Measurements from ENCODE around the gene TTC7B. TPM values are rescaled to one million over a fixed set of nuclear protein-coding genes. Genes with fewer than 3 reads are reported as not detected.

The TTC7B gene
- total RNA-seq, 1 experiment from 2014 or later = under 0.01 TPM

GRCh38 chr14:90660865-90661570 lies 155.2 kb downstream of the TTC7B start:
- H2AFZ ChIP-seq (ENCODE audit: low read length) = no peak overlapping the region
- H3K9me3 ChIP-seq (ENCODE audit: low read length) = no peaks in the 10 kb centered on the region
- H3K4me2 ChIP-seq (ENCODE audit: low read depth, low read length, poor library complexity, severe bottlenecking) = no peak overlapping the region
- H3K36me3 ChIP-seq (ENCODE audit: insufficient read depth, low read length) = no peaks in the 10 kb centered on the region
- no peak overlapping the region for H3K4me3 ChIP-seq (ENCODE audit: low read length)
- H3K27ac ChIP-seq (ENCODE audit: low read length) = no peak overlapping the region
- no peaks in the 10 kb centered on the region for H4K20me1 ChIP-seq (ENCODE audit: insufficient read depth, low read depth, low read length)
- H3K4me1 ChIP-seq (ENCODE audit: low read length) = no peaks in the 10 kb centered on the region
- no peaks in the 10 kb centered on the region for H3K79me2 ChIP-seq (ENCODE audit: low read length)
- H3K27me3 ChIP-seq (ENCODE audit: low read length) = no peaks in the 10 kb centered on the region
- H3K9ac ChIP-seq (ENCODE audit: low read length) = no peak overlapping the region
- H3K9me2 ChIP-seq (replicated peaks; ENCODE audit: insufficient read depth, low read length) = no peaks in the 10 kb centered on the region
- no peak for DNase-seq

GRCh38 chr14:90659156-90659555 lies 157.1 kb downstream of the TTC7B start:
- no peak overlapping the region for H3K4me2 ChIP-seq (ENCODE audit: low read depth, low read length, poor library complexity, severe bottlenecking)
- H3K36me3 ChIP-seq (ENCODE audit: insufficient read depth, low read length) = no peaks in the 10 kb centered on the region
- H3K9me2 ChIP-seq (replicated peaks; ENCODE audit: insufficient read depth, low read length) = no peaks in the 10 kb centered on the region
- no peak overlapping the region for H3K27ac ChIP-seq (ENCODE audit: low read length)
- H3K4me3 ChIP-seq (ENCODE audit: low read length) = no peak overlapping the region
- no peaks in the 10 kb centered on the region for H3K79me2 ChIP-seq (ENCODE audit: low read length)
- no peak overlapping the region for H2AFZ ChIP-seq (ENCODE audit: low read length)
- no peaks in the 10 kb centered on the region for H3K27me3 ChIP-seq (ENCODE audit: low read length)
- no peaks in the 10 kb centered on the region for H3K4me1 ChIP-seq (ENCODE audit: low read length)
- no peaks in the 10 kb centered on the region for H4K20me1 ChIP-seq (ENCODE audit: insufficient read depth, low read depth, low read length)
- no peaks in the 10 kb centered on the region for H3K9me3 ChIP-seq (ENCODE audit: low read length)
- H3K9ac ChIP-seq (ENCODE audit: low read length) = no peak overlapping the region
- no peak for DNase-seq

GRCh38 chr14:90658541-90658967 lies 157.7 kb downstream of the TTC7B start:
- no peak overlapping the region for H3K4me2 ChIP-seq (ENCODE audit: low read depth, low read length, poor library complexity, severe bottlenecking)
- H3K27ac ChIP-seq (ENCODE audit: low read length) = no peak overlapping the region
- H3K9me2 ChIP-seq (replicated peaks; ENCODE audit: insufficient read depth, low read length) = no peaks in the 10 kb centered on the region
- H3K9ac ChIP-seq (ENCODE audit: low read length) = no peak overlapping the region
- no peaks in the 10 kb centered on the region for H3K9me3 ChIP-seq (ENCODE audit: low read length)
- H3K27me3 ChIP-seq (ENCODE audit: low read length) = no peaks in the 10 kb centered on the region
- no peak overlapping the region for H3K4me3 ChIP-seq (ENCODE audit: low read length)
- DNase-seq = no peak
- no peaks in the 10 kb centered on the region for H4K20me1 ChIP-seq (ENCODE audit: insufficient read depth, low read depth, low read length)
- no peaks in the 10 kb centered on the region for H3K79me2 ChIP-seq (ENCODE audit: low read length)
- H3K36me3 ChIP-seq (ENCODE audit: insufficient read depth, low read length) = no peaks in the 10 kb centered on the region
- no peaks in the 10 kb centered on the region for H3K4me1 ChIP-seq (ENCODE audit: low read length)
- H2AFZ ChIP-seq (ENCODE audit: low read length) = no peak overlapping the region

GRCh38 chr14:90656973-90657372 lies 159.3 kb downstream of the TTC7B start:
- H3K36me3 ChIP-seq (ENCODE audit: insufficient read depth, low read length) = no peaks in the 10 kb centered on the region
- no peaks in the 10 kb centered on the region for H3K79me2 ChIP-seq (ENCODE audit: low read length)
- no peak for DNase-seq
- H3K27ac ChIP-seq (ENCODE audit: low read length) = no peak overlapping the region
- no peaks in the 10 kb centered on the region for H3K9me2 ChIP-seq (replicated peaks; ENCODE audit: insufficient read depth, low read length)
- no peaks in the 10 kb centered on the region for H3K9me3 ChIP-seq (ENCODE audit: low read length)
- no peaks in the 10 kb centered on the region for H3K27me3 ChIP-seq (ENCODE audit: low read length)
- no peaks in the 10 kb centered on the region for H3K4me1 ChIP-seq (ENCODE audit: low read length)
- H3K4me2 ChIP-seq (ENCODE audit: low read depth, low read length, poor library complexity, severe bottlenecking) = no peak overlapping the region
- H3K9ac ChIP-seq (ENCODE audit: low read length) = no peak overlapping the region
- H4K20me1 ChIP-seq (ENCODE audit: insufficient read depth, low read depth, low read length) = no peaks in the 10 kb centered on the region
- H2AFZ ChIP-seq (ENCODE audit: low read length) = no peak overlapping the region
- H3K4me3 ChIP-seq (ENCODE audit: low read length) = no peak overlapping the region

GRCh38 chr14:90655829-90656228 lies 160.4 kb downstream of the TTC7B start:
- Histone ChIP-seq H3K27ac (ENCODE audit: low read length) (no peak overlapping the region), H3K36me3 (ENCODE audit: insufficient read depth, low read length) (no peaks in the 10 kb centered on the region), H3K27me3 (ENCODE audit: low read length) (no peaks in the 10 kb centered on the region), H3K9me3 (ENCODE audit: low read length) (no peaks in the 10 kb centered on the region), H3K79me2 (ENCODE audit: low read length) (no peaks in the 10 kb centered on the region), H3K4me3 (ENCODE audit: low read length) (no peak overlapping the region), H4K20me1 (ENCODE audit: insufficient read depth, low read depth, low read length) (no peaks in the 10 kb centered on the region), H3K4me1 (ENCODE audit: low read length) (no peaks in the 10 kb centered on the region), H2AFZ (ENCODE audit: low read length) (no peak overlapping the region), H3K4me2 (ENCODE audit: low read depth, low read length, poor library complexity, severe bottlenecking) (no peak overlapping the region), H3K9me2 (replicated peaks; ENCODE audit: insufficient read depth, low read length) (no peaks in the 10 kb centered on the region), H3K9ac (ENCODE audit: low read length) (no peak overlapping the region)
- DNase-seq = no peak

GRCh38 chr14:90654831-90655276 lies 161.4 kb downstream of the TTC7B start:
- Histone ChIP-seq H4K20me1 (ENCODE audit: insufficient read depth, low read depth, low read length) (no peaks in the 10 kb centered on the region), H3K9ac (ENCODE audit: low read length) (no peak overlapping the region), H2AFZ (ENCODE audit: low read length) (no peak overlapping the region), H3K36me3 (ENCODE audit: insufficient read depth, low read length) (no peaks in the 10 kb centered on the region), H3K9me3 (ENCODE audit: low read length) (no peaks in the 10 kb centered on the region), H3K4me2 (ENCODE audit: low read depth, low read length, poor library complexity, severe bottlenecking) (no peak overlapping the region), H3K27ac (ENCODE audit: low read length) (no peak overlapping the region), H3K9me2 (replicated peaks; ENCODE audit: insufficient read depth, low read length) (no peaks in the 10 kb centered on the region), H3K79me2 (ENCODE audit: low read length) (no peaks in the 10 kb centered on the region), H3K27me3 (ENCODE audit: low read length) (no peaks in the 10 kb centered on the region), H3K4me3 (ENCODE audit: low read length) (no peak overlapping the region), H3K4me1 (ENCODE audit: low read length) (no peaks in the 10 kb centered on the region)
- no peak for DNase-seq

GRCh38 chr14:90652626-90653025 lies 163.6 kb downstream of the TTC7B start:
- Histone ChIP-seq H3K27ac (ENCODE audit: low read length) (no peak overlapping the region), H3K9me2 (replicated peaks; ENCODE audit: insufficient read depth, low read length) (no peaks in the 10 kb centered on the region), H3K4me1 (ENCODE audit: low read length) (peaks cover under 1% of the 10 kb centered on the region), H3K4me3 (ENCODE audit: low read length) (no peak overlapping the region), H3K27me3 (ENCODE audit: low read length) (no peaks in the 10 kb centered on the region), H3K79me2 (ENCODE audit: low read length) (no peaks in the 10 kb centered on the region), H3K9me3 (ENCODE audit: low read length) (no peaks in the 10 kb centered on the region), H3K9ac (ENCODE audit: low read length) (no peak overlapping the region), H4K20me1 (ENCODE audit: insufficient read depth, low read depth, low read length) (no peaks in the 10 kb centered on the region), H2AFZ (ENCODE audit: low read length) (no peak overlapping the region), H3K36me3 (ENCODE audit: insufficient read depth, low read length) (no peaks in the 10 kb centered on the region), H3K4me2 (ENCODE audit: low read depth, low read length, poor library complexity, severe bottlenecking) (no peak overlapping the region)
- DNase-seq = no peak

GRCh38 chr14:90651976-90652560 lies 164.2 kb downstream of the TTC7B start:
- Histone ChIP-seq H3K79me2 (ENCODE audit: low read length) (no peaks in the 10 kb centered on the region), H4K20me1 (ENCODE audit: insufficient read depth, low read depth, low read length) (no peaks in the 10 kb centered on the region), H3K4me2 (ENCODE audit: low read depth, low read length, poor library complexity, severe bottlenecking) (no peak overlapping the region), H3K4me1 (ENCODE audit: low read length) (peaks cover 7% of the 10 kb centered on the region), H3K27me3 (ENCODE audit: low read length) (no peaks in the 10 kb centered on the region), H3K36me3 (ENCODE audit: insufficient read depth, low read length) (no peaks in the 10 kb centered on the region), H3K4me3 (ENCODE audit: low read length) (no peak overlapping the region), H3K9me2 (replicated peaks; ENCODE audit: insufficient read depth, low read length) (no peaks in the 10 kb centered on the region), H2AFZ (ENCODE audit: low read length) (no peak overlapping the region), H3K27ac (ENCODE audit: low read length) (no peak overlapping the region), H3K9ac (ENCODE audit: low read length) (no peak overlapping the region), H3K9me3 (ENCODE audit: low read length) (no peaks in the 10 kb centered on the region)
- DNase-seq = no peak
